GM12875 (cell line): Measurements from ENCODE around the gene GRIK4.

Source experiments
- H3K4me3 ChIP-seq: one replicate; pipeline ENCODE4 v1.5.1; 2011; ENCODE audit warnings: low read depth, low read length, control low read depth
- CTCF ChIP-seq: IDR thresholded peaks from 2 replicates; pipeline ENCODE4 v1.5.1; 2011; ENCODE audit warnings: low read depth, mild to moderate bottlenecking, control low read depth, inconsistent platforms, low read length, moderate library complexity, borderline replicate concordance; ENCODE audit not compliant: insufficient read depth

GRIK4 gene

GRCh38 chr11:120703358-120704152 lies 192.0 kb downstream of the GRIK4 start:
- TF ChIP-seq CTCF = no peak
- no peak overlapping the region for H3K4me3 ChIP-seq

GRCh38 chr11:120704256-120704750 lies 192.8 kb downstream of the GRIK4 start:
- no peak overlapping the region for H3K4me3 ChIP-seq
- TF ChIP-seq CTCF = no peak

GRCh38 chr11:120706257-120706656 lies 194.7 kb downstream of the GRIK4 start:
- H3K4me3 ChIP-seq = no peak overlapping the region
- no peak for TF ChIP-seq CTCF

DNA sequence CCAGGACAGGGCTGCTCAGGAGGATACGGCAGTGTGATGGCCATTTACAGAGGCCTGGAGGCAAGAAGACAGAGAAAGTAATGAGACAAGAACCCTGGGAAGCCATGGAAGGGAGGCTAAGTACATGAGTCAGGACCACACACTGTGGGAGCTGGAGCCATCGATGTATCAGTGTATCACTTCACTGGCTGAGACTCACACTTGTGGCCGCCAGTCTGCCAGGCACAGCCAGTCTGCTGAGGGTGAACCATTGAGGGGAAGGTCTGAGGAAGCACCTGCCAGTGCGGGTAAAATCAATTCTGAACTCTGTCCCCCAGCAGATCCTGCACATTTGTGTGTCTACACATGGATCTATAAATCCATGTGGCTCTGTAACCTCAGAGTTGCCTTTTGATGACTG lies 195.6 kb downstream of the GRIK4 start:
- no peak for TF ChIP-seq CTCF

GRCh38 chr11:120707663-120708062 lies 196.1 kb downstream of the GRIK4 start:
- no peak overlapping the region for H3K4me3 ChIP-seq
- TF ChIP-seq CTCF = no peak

More for the DNA sequence above, 195.6 kb downstream of the GRIK4 start:
- no peak overlapping the region for H3K4me3 ChIP-seq

DNA sequence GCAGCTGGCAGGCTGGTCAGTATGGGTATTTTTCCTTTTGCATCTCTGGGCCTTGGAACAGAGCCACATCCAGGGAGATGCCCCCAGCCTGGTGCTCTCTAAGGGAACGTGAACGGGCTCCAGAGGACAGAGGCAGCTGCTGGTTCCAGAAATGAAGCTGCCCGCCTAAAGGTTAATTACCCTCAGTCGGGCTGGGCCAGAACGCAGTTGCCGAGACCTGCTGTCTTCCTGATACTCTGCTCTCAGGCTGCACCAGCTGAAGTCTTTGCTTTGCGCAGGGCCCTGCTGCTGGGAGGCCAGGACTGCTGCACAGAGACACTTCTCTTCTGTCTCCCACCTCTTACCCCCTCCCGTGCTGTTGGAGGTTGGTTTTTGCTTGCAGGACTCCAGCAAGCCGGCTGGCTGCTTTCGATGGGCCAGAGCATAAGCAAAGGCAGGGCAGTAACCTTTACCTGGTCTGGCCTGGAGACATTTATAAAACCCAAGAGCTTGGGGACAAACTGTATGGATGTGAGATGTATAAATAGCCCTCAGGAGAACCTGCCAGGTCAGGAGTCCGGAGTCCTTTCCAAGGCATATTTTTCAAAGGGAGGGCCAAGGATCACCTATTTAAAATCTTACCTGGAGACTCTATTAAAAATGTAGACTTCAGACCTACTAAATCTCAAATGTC lies 197.1 kb downstream of the GRIK4 start:
- no peak overlapping the region for H3K4me3 ChIP-seq
- no peak for TF ChIP-seq CTCF
